ENCODE measurements around the gene DCC.

GRCh38 chr18:52730972-52731619, 391.1 kb downstream of the DCC start:
- no peak for TF ChIP-seq CTCF (IDR thresholded peaks at IDR 0.05; ENCODE audit: low read length)
- no peak for TF ChIP-seq EZH2 (optimal IDR thresholded peaks at IDR 0.05; ENCODE audit: low read depth, low read length)

Measured in MM.1S (cell line).